ENCODE data around the gene KDM4C.

DNA sequence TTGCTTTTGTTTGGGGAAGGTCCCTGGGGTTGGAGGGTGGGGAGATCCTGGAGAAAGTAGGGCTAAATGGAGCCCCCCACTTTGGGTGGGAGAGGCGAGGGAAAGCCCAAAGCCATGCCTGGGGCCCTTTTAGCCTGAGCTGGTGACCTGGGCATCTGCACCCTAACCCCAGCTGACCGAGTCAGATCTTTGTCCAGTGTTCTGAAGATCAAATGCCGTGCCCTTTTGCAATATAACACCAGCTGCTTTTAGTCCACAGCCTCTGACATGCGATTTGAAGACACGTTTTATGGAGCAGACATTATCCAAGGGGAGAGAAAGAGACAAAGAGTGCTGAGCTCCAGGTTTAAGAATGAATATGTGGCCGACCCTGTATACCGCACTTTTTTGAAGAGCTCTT is 416.5 kb downstream of the KDM4C start:
- TF ChIP-seq EZH2 (IDR thresholded peaks at IDR 0.05; ENCODE audit: insufficient read depth, poor library complexity, severe bottlenecking) (no peak), EZH2phosphoT487 (IDR thresholded peaks at IDR 0.05; ENCODE audit: insufficient read depth, low read depth) (no peak)
